DMS153 (cell line): Measurements from ENCODE around the gene MCTS1.
"Not testable (repeated sequence)": the region's sequence is repeated elsewhere in the genome, so short reads cannot be mapped to it uniquely, and the experiment has no call there.

Source experiments
- DNase-seq: peaks from one replicate; lab custom pipeline; 2025; lab: John Stamatoyannopoulos, UW

Gene MCTS1

DNA sequence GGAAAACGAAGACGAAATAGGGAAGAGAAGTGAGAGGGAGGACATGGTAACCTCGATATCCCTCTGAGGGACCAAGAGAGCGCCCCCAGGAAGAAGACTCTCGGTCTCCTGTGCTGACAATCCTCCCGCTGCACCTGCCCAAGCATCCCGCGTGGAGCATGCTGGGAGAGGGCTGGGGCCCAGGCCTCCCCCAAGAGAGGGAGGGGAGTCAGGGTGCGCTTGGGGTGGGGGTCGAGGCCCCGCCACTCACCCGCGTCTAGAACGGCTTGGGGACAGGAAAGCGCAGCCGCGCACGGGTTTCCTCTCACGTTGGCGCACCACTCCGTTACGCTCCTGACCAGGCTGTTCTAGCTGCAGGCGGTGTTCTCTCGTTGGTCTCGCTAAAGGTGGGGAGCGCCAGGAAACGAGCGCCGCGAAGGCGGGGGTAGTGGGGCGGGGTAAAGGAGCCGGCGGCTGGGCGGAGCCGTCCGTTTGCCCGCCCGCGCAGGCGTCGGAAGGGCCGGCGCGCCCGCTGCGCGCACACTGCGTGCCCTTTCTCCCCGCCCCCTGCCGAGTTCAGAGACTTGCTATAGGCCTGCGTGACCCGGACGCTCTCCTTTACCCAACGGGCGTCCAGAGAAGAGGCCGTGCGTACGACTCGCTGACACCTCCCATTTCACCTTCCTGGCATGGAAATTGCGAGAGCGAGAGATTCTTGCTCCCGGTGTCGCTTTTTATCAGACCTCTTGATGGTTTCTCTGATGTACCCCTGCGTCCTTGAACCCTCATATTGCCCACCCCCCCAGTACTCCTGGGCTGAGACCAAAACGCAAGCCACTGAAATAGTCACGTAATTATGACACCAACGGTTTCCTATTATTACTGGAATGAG lies 26.0 kb downstream of the MCTS1 start, which contains the start of gene C1GALT1C1:
C1GALT1C1 (minus strand) TSS at position 388 of the 871 bp plus-strand sequence. CDS start 2,888 bp downstream, outside the sequence.
- peak; percentile 97 for DNase-seq

DNA sequence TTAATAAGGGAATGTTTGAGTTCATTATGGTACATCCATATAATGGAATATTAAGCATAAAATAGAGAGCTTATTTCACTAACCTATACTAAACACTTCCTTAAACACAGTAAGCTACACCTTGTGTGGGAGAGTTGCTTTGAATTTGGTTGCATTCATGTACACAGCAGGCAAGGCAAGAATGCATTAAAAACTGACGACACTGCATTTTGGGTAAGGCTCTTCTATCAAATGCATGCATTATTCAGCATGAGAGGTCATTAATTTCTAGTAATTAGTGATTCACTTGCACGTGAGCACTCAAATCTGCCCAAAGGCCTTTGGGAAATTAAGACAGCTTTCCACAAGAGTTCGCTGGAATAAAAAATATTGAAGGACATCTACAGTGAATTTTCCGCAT lies 34.7 kb downstream of the MCTS1 start:
- DNase-seq: no peak

GRCh38 chrX:120642871-120643270 lies 39.0 kb downstream of the MCTS1 start:
- no peak for DNase-seq

GRCh38 chrX:120647127-120647526 lies 43.2 kb downstream of the MCTS1 start:
- DNase-seq: no peak

GRCh38 chrX:120652256-120652655 lies 48.4 kb downstream of the MCTS1 start:
- DNase-seq: not testable (repeated sequence)

DNA sequence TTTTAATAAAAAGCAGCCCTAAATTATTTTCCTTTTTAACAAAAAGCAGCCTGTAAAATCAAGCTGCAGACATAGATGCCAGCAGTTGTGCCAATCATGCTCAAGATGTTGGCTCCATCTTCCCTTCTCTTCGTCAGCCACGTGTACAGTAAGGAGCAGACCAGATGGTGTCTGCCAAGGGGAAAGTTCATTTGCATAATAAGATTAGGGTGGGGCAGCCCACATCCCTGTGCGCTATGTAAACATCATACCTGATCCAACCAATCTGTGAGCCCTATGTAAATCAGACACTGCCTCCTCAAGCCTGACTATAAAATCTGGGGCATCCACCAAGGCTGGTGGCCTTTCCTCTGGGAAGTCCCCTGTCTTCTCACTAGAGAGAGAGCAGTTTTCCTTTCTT lies 49.1 kb downstream of the MCTS1 start:
- no peak for DNase-seq

- DNase-seq: no peak
These were observed 56.7 kb downstream of the MCTS1 start for GRCh38 chrX:120660637-120661036.
